HG02885 (cell line): Measurements from ENCODE around the gene FNIP1.
A peak's percentile ranks its signal among the peaks of the same experiment; 100 is the strongest.
"Not testable (repeated sequence)": the region's sequence is repeated elsewhere in the genome, so short reads cannot be mapped to it uniquely, and the experiment has no call there.

ENCODE experiments used
- ATAC-seq: cut with Tn5 transposase; IDR thresholded peaks from one replicate; pipeline ENCODE4 v1.9.1; 2021; ENCODE audit warnings: mild to moderate bottlenecking; ENCODE audit not compliant: unreplicated experiment, poor library complexity

Gene FNIP1

DNA sequence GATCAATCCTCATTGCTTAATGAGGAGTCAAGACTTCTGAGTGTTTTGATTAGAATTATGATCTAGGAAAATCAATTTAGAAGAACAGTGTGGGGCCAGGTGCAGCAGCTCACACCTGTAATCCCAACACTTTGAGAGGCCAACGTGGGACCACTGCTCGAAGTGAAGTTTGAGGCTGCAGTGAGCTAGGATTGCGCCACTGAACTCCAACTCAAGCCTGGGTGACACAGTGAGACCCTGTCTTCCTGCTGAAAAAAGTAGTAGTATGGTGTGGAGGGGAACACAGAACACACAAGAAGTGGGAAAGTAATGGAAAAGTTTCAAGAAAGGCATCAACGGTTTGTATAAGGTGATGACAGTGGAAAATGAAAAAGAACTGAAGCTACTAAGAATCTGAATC lies 9.1 kb downstream of the FNIP1 start:
- ATAC-seq: no peak

GRCh38 chr5:131786900-131787692 lies 9.7 kb downstream of the FNIP1 start:
- no peak for ATAC-seq

DNA sequence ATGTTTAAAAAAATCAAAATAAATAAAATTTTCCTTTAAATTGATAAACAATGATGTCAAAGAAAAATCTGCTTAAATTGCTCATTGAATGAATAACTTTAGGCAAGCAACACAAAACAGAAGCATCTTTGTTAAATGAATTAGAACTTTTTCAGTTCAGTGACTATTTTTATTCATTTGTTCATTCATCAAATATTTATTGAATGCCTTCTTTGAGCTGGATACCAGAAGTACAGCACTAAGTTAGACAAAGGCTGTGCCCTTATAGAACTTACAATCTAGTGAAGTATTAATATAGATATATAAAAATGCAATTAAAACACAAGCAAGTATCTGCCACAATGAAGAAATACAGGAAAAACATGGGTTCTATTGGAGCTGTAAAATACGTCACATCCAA lies 10.8 kb downstream of the FNIP1 start:
- ATAC-seq: no peak

DNA sequence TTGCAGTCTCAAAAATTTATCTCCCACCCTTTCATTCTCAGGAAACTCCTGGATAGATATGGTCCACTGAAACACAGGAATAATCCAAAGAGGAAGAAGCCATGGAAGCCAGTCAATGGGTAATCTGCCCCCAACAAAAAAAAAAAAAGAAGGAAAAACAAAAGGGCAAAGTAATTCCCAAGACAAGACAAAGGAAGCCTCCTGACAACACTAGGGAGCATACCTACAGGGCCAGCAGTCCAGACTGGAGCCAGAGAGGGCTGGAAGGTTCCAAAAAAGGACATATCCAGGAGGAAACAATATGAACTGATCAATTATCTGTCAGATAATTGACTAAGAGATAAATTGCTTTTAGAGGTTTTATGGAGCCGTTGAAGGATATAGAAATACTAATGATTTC lies 12.9 kb downstream of the FNIP1 start:
- no peak for ATAC-seq

DNA sequence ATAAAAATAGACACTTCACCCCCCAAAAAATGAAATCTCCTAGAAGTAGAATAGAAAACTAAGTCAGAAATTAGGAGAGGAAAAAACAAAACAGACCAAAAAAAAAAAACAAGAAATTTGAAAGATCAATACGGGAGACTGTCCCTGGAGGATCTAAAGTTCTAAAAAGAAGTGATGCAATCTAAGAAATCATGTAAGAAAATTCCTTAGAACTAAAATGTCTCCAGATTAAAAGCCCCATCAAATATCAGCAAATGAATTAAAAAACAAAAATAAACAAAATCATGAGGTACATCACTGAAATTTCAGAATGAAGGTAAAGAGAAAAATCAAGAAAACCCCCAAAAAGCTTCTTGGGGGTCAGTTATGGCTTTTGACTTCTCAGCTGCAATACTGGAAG lies 13.5 kb downstream of the FNIP1 start:
- no peak for ATAC-seq

- ATAC-seq: no peak
Measured at GRCh38 chr5:131782717-131783116, 14.1 kb downstream of the FNIP1 start.

GRCh38 chr5:131778141-131778540 lies 18.7 kb downstream of the FNIP1 start:
- not testable (repeated sequence) for ATAC-seq

GRCh38 chr5:131776450-131776849 lies 20.4 kb downstream of the FNIP1 start:
- no peak for ATAC-seq

GRCh38 chr5:131774652-131775367 lies 22.0 kb downstream of the FNIP1 start:
- no peak for ATAC-seq

DNA sequence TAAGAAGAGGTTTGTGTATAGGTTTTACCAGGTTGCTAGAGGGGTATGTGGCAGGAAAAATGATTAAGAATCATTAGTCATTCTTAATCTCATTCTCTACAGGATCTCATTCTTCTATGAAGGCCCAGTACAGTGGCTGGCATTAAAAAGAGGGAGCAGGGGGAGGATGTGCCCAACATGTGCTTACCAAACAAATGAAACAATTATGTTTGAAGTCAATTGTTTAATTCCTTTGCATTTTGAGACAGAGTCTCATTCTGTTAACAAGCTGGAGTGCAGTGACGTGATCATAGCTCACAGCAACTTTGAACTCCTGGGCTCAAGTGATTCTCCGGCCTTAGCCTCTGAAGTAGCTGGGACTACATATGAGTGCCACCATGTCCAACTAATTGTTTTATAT lies 23.0 kb downstream of the FNIP1 start:
- ATAC-seq: no peak

- ATAC-seq: no peak
Measured at GRCh38 chr5:131771692-131772091, 25.1 kb downstream of the FNIP1 start.

DNA sequence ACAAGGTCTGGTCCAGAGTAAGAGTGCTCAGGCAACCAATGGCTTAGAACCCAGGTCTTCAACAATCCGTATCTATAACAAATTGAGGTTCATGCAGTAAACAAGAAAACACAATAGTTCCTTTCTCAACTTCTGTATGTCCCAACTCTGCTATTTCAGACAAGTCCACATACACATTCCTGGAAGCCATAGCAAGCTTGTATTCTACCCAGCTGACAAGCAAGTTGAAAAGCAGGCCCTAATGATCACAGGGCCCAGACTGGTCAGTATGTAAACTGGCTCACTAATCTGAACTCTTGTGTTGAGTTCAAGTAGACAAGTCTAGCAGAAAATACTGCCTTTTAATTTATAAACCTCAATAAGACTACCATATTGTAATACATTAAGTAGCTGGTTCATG lies 26.9 kb downstream of the FNIP1 start:
- ATAC-seq: no peak

DNA sequence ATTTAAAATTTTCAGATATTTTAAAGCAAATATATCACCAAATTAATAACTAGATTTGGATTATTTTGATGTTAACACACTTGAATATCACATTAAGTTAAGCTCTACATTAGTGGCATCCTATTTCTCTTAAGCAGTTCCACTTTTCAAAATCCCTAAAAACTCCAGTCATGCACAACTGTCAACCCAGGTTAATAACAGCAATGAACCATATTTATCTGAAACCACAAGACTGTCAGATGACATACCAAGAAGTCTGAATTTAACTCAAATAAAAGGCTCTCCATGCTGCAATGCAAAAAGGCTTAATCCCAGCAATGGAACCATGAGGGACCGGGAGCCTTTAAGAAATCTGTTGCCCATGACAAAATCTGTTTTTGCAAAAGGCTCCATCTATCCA lies 27.5 kb downstream of the FNIP1 start:
- ATAC-seq: no peak

DNA sequence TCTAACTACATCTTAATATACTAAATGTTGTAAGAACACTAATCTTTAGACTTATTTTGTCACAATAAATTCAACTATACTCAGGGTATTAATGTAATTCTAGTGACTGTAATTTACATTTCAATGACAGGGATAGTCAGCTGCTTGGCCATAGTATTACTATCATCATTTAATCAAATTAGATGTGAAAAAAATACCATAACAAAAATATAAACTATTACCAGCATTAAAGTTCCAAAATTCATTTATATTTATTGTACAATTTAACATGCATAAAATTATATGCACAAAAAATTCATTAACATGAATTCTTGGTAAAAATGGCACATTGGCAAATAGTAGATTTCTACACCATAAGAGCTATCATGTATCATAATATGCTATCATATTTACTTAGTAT lies 28.9 kb downstream of the FNIP1 start:
- ATAC-seq: no peak

DNA sequence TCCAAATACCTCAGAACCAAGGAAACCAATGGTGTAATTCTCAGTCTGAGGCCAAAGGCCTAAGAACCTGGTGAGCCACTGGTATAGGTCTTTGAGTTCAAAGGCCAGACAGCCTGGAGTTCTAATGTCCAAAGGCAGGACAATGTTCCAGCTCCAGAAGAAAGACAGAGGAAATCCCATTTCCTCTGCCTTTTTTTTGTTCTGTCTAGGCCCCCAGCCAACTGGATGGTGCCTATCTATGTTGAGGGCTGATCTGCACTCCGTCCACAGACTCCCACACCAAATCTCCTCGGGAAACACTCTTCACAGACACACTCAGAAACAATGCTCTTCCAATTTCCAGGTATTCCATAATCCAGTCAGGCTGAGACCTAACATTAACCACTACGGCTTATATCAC lies 30.1 kb downstream of the FNIP1 start:
- no peak for ATAC-seq

DNA sequence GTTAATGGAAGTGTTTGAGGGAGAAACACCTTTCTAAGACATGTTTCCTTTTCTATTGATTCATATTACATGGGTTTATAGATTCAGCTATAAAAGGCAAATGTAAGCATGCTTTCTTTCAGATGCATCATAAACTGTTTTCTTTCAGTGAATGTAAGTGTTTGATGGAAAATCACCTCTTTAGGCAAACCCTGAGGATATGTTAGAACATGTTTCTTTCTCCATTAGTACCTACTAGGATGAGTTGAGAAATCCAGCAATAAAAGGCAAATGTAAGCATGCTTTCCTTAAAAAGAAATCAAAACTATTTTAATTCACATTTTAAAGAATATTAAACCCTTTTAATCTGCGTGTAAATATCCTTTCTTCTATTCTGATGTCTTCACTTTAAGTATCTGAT lies 31.6 kb downstream of the FNIP1 start:
- no peak for ATAC-seq

GRCh38 chr5:131763968-131764367 lies 32.8 kb downstream of the FNIP1 start:
- no peak for ATAC-seq

- ATAC-seq: no peak
Measured at GRCh38 chr5:131760793-131761192, 36.0 kb downstream of the FNIP1 start.

DNA sequence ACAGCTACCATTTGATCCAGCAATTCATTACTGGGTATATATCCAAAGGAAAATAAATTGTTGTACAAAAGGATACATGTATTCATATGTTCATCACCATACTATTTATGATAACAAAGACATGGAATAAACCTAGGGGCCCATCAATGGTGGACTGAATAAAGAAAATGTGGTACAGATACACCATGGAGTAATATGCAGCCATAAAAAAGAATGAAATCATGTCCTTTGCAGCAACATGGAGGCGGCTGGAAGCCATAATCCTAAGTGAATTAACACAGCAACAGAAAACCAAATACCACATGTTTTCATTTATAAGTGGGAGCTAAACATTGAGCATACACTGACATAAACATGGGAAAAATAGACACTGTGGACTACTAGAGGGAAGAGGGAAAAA lies 37.1 kb downstream of the FNIP1 start:
- no peak for ATAC-seq

DNA sequence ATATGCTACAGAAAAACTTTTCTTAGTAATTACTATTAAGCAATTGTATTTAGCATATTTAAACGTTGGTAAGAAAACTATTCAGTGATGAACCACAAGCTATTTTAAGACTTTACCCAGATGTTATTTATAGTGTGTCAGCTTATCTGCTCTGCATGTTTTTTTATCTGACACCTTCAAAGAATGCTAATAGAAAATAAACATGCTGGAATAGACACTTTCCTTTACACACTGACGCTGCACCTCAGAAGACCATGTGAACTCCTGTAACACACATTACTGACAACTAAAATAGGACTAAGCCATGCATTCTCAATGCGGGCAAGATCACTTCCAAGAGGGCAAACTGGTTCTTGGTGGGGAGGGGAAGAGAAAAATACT lies 38.3 kb downstream of the FNIP1 start:
- ATAC-seq: peak; percentile 46

GRCh38 chr5:131757830-131758519 lies 38.8 kb downstream of the FNIP1 start:
- ATAC-seq: peak; percentile 59
